Mesendoderm (in vitro differentiated cells): ENCODE data around the gene FAM83E.

ENCODE experiments used
- DNase-seq: peaks from one replicate; pipeline ENCODE4 v3.0.0; 2013
- H2AK5ac ChIP-seq: 2 replicates; pipeline ENCODE4 v1.6.1; 2013; ENCODE audit warnings: low read length, inconsistent platforms
- H2BK120ac ChIP-seq: 2 replicates; pipeline ENCODE4 v1.6.1; 2013; ENCODE audit warnings: low read depth, mild to moderate bottlenecking, low read length, moderate library complexity, mixed read lengths
- H2BK15ac ChIP-seq: replicated peaks from 2 replicates; pipeline ENCODE4 v1.6.1; 2013; ENCODE audit warnings: low read depth, mild to moderate bottlenecking, moderate library complexity
- H2BK5ac ChIP-seq: 2 replicates; pipeline ENCODE4 v1.6.1; 2013; ENCODE audit warnings: low read length, inconsistent platforms
- H3K18ac ChIP-seq: 2 replicates; pipeline ENCODE4 v1.6.1; 2013; ENCODE audit warnings: mild to moderate bottlenecking, low read length, mixed read lengths
- H3K23ac ChIP-seq: one replicate; pipeline ENCODE4 v1.6.1; 2013; ENCODE audit warnings: low read length
- H3K27ac ChIP-seq: 2 replicates; pipeline ENCODE4 v1.5.1; 2013; ENCODE audit warnings: low read depth, mild to moderate bottlenecking, inconsistent platforms, low read length, moderate library complexity
- H3K27me3 ChIP-seq: 2 replicates; pipeline ENCODE4 v1.6.1; 2013; ENCODE audit warnings: low read length, control low read depth, mild to moderate bottlenecking, inconsistent platforms; ENCODE audit not compliant: insufficient read depth, poor library complexity
- H3K36me3 ChIP-seq: 2 replicates; pipeline ENCODE4 v1.6.1; 2013; ENCODE audit warnings: low read length, inconsistent platforms; ENCODE audit not compliant: control insufficient read depth, insufficient read depth
- H3K4ac ChIP-seq: one replicate; pipeline ENCODE4 v1.6.1; 2013; ENCODE audit warnings: low read depth, mild to moderate bottlenecking, low read length, moderate library complexity
- H3K4me1 ChIP-seq: 2 replicates; pipeline ENCODE4 v1.6.1; 2013; ENCODE audit warnings: low read depth, low read length, inconsistent platforms; ENCODE audit not compliant: control insufficient read depth
- H3K4me2 ChIP-seq: 2 replicates; pipeline ENCODE4 v1.6.1; 2013; ENCODE audit warnings: low read length
- H3K4me3 ChIP-seq: 2 replicates; pipeline ENCODE4 v1.5.1; 2013; ENCODE audit warnings: mild to moderate bottlenecking, low read length
- H3K56ac ChIP-seq: one replicate; pipeline ENCODE4 v1.6.1; 2013; ENCODE audit warnings: low read length
- H3K79me1 ChIP-seq: 2 replicates; pipeline ENCODE4 v1.6.1; 2013; ENCODE audit warnings: low read length, inconsistent platforms
- H3K79me2 ChIP-seq: 2 replicates; pipeline ENCODE4 v1.6.1; 2013; ENCODE audit warnings: mild to moderate bottlenecking, low read length; ENCODE audit not compliant: control insufficient read depth, insufficient read depth
- H3K9ac ChIP-seq: 2 replicates; pipeline ENCODE4 v1.6.1; 2013; ENCODE audit warnings: low read length, inconsistent platforms
- H4K5ac ChIP-seq: one replicate; pipeline ENCODE4 v1.6.1; 2013; ENCODE audit warnings: low read length
- H4K8ac ChIP-seq: one replicate; pipeline ENCODE4 v1.6.1; 2013; ENCODE audit warnings: low read depth, mild to moderate bottlenecking, control low read depth, low read length, moderate library complexity
- WGBS: extraction: QIAGEN DNeasy Blood & Tissue Kit; methylation state at CpG from one replicate; pipeline ENCODE4 v1.1.7; 2013; ENCODE audit warnings: low lambda C conversion rate, missing lambda C conversion rate; ENCODE audit not compliant: insufficient coverage; ENCODE audit errors: extremely low coverage; 5-methylcytosine and 5-hydroxymethylcytosine counted together

Gene FAM83E

DNA sequence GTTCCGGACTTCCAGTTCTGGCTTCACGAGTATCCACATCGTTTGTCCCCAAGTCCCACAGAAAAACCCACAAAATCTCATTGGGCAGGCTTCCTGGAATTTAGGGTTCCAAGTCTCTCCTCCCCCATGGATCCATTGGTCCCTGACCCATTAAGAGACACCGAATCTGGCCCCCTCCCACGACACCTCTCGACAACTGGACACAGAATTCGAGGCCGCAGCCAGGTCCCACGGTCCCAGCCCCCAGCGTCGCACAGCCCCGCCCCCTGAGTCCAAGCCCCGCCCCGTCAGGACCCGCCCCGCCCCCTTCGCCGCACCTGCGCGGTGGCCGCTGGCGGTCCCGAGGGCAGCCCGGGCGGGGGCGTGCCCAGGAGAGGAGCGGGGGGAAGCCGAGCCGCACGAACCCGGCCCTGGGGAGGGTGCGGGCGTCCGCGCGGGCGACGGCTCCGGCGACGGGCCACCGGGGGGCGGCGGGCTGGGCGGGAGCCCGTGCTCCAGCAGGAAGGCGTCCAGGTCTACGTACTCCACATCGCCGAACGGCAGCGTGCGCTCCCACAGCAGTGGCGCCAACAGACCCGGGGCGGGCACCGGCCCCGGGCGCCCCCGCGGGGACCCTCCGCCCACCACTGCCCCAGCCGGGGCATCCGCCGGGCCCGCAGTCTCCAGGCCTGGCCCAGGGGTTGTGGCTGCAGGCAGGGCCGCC is 20.5 kb upstream of the FAM83E start:
- Histone ChIP-seq H4K8ac (no peak overlapping the region), H3K4me1 (peaks cover 13% of the 10 kb centered on the region), H3K27me3 (peaks cover 9% of the 10 kb centered on the region), H3K4me3 (no peak overlapping the region), H3K27ac (no peak overlapping the region), H3K79me1 (no peaks in the 10 kb centered on the region), H2BK120ac (no peak overlapping the region), H3K4ac (no peak overlapping the region), H3K9ac (peak overlapping the region; percentile 64), H3K56ac (peak overlapping the region; percentile 79), H3K79me2 (no peaks in the 10 kb centered on the region), H3K23ac (no peak overlapping the region), H2BK15ac (no peak overlapping the region), H3K18ac (peak overlapping the region; percentile 56), H3K36me3 (no peaks in the 10 kb centered on the region), H2BK5ac (no peak overlapping the region), H4K5ac (no peak overlapping the region), H3K4me2 (peak overlapping the region; percentile 67), H2AK5ac (no peak overlapping the region)
- DNase-seq, result no peak
- WGBS, result no CpG with 5 or more reads among the region's 67 CpGs

DNA sequence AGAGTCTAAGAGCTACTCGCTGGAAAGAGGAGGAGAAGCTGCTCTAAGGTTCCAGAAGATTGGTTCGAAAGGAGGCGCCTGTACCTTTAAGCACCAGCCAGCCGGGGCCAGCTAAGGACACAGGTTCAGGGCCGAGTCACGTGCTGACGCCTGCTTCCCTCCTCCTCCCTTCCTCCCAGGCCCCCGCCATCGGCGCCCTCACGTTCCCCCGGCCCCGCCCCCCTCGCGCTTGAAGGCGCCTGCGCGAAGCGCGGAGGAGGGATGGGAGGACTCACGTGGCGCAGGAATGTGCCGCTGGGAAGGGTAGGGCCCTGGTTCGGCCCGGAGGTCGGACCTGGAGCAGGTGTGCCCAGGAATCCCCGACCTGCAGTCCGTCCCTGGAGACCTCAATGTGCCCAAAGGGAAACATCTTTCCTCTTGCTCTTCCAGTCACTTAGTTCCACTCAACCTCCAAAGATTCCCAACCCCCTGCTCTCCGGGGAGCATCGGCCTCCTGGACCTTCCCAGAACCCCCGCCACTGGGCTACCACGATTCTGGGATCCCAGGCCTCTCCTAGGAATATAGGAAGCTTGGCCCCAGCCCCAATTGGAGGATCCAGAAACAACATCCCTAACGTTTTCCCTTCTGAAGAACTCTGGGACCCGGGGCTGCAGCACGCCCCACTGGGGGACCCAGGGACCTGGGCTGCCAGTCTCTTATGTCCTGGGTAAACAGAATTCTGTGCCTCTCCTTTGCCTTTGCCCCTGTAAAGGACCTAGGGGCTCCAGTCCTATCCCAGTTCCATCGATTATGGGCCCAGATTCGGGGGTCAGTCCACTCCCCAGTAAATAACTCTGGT is 19.8 kb upstream of the FAM83E start:
- DNase-seq, result peak; percentile 98
- Histone ChIP-seq H3K4ac (no peak overlapping the region), H3K79me2 (no peaks in the 10 kb centered on the region), H3K79me1 (no peaks in the 10 kb centered on the region), H2BK120ac (peak overlapping the region; percentile 15), H3K18ac (peak overlapping the region; percentile 41), H3K36me3 (no peaks in the 10 kb centered on the region), H3K56ac (peak overlapping the region; percentile 25), H3K4me3 (no peak overlapping the region), H3K9ac (peak overlapping the region; percentile 20), H3K27ac (no peak overlapping the region), H2AK5ac (no peak overlapping the region), H4K8ac (no peak overlapping the region), H3K23ac (no peak overlapping the region), H2BK5ac (no peak overlapping the region), H3K4me2 (peak overlapping the region; percentile 34), H3K27me3 (peaks cover 9% of the 10 kb centered on the region), H2BK15ac (no peak overlapping the region), H3K4me1 (peaks cover 13% of the 10 kb centered on the region), H4K5ac (no peak overlapping the region)
- WGBS, result no CpG with 5 or more reads among the region's 37 CpGs

DNA sequence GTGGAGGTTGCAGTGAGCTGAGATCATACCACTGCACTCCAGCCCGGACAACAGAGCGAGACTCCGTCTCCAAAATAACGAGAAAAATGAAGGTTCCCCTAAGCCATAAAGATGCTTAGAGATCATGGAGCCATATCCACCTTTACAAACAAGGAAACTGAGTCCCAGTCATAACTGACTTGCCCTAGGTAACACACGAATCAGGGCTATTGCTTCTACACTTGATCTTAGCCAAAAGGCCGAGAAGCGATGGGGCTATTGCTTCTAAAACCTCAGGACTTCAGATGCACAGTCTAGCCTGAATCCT is 19.1 kb upstream of the FAM83E start:
- H3K4me1 ChIP-seq, result peaks cover 13% of the 10 kb centered on the region
- no peak overlapping the region for H3K27ac ChIP-seq

DNA sequence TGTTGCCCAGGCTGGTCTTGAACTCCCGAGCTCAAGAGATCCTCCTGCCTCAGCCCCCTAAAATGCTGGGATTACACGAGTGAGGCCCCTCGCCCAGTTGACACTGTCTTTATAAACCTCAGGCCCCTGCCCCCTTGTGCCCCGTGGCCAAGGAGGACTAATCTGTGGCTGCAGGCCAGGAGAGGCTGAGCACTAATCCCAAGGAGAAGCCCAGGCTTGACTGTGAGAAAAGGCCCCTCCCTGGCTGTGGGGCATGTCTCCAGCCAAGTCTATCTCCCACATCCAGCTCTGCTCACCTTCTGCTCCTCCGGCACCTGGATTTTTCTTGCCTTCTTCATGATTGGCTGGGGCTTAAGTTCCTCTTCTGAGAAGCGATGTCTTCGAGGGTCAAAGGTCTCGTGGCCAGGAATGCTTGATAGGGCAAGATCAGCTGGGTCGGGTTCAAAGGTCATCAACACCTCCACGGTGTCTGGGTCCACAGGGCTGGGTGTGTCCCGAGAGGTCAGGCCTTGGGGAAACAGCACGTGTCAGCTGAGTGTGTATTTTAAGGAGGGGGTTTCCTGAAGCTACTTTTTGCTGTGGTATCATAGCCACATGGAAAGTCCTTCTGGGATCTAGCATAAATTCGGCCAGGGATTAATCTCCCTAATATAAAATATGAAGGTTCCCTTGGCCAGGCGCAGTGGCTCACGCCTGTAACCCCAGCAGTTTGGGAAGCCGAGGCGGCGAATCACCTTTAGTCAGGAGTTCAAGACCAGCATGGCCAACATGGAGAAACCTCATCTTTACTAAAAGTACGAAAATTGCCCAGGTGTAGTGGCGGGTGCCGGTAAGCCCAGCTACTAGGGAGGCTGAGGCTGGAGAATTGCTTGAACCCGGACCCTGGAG is 18.5 kb upstream of the FAM83E start:
- Histone ChIP-seq H2BK120ac (no peak overlapping the region), H3K18ac (no peak overlapping the region), H3K4ac (no peak overlapping the region), H3K4me3 (no peak overlapping the region), H3K79me1 (no peaks in the 10 kb centered on the region), H2AK5ac (no peak overlapping the region), H3K27ac (no peak overlapping the region), H3K9ac (no peak overlapping the region), H3K4me1 (peaks cover 10% of the 10 kb centered on the region), H3K4me2 (no peak overlapping the region), H3K56ac (no peak overlapping the region), H4K5ac (no peak overlapping the region), H3K79me2 (no peaks in the 10 kb centered on the region), H3K23ac (no peak overlapping the region), H2BK15ac (no peak overlapping the region), H3K27me3 (peaks cover 9% of the 10 kb centered on the region), H2BK5ac (no peak overlapping the region), H4K8ac (no peak overlapping the region), H3K36me3 (no peaks in the 10 kb centered on the region)
- no CpG with 5 or more reads among the region's 22 CpGs for WGBS
- DNase-seq, result no peak

More for the DNA sequence above, 19.1 kb upstream of the FAM83E start:
- Histone ChIP-seq H3K4ac (no peak overlapping the region), H3K18ac (no peak overlapping the region), H2BK5ac (no peak overlapping the region), H2AK5ac (no peak overlapping the region), H3K23ac (no peak overlapping the region), H3K36me3 (no peaks in the 10 kb centered on the region), H3K4me3 (no peak overlapping the region), H2BK120ac (no peak overlapping the region), H3K79me2 (no peaks in the 10 kb centered on the region), H3K27me3 (peaks cover 9% of the 10 kb centered on the region), H3K4me2 (no peak overlapping the region), H3K56ac (peak overlapping the region; percentile 19), H3K9ac (peak overlapping the region; percentile 20), H3K79me1 (no peaks in the 10 kb centered on the region), H4K5ac (no peak overlapping the region), H4K8ac (no peak overlapping the region), H2BK15ac (no peak overlapping the region)
- no CpG with 5 or more reads among the region's 7 CpGs for WGBS
- DNase-seq, result no peak

DNA sequence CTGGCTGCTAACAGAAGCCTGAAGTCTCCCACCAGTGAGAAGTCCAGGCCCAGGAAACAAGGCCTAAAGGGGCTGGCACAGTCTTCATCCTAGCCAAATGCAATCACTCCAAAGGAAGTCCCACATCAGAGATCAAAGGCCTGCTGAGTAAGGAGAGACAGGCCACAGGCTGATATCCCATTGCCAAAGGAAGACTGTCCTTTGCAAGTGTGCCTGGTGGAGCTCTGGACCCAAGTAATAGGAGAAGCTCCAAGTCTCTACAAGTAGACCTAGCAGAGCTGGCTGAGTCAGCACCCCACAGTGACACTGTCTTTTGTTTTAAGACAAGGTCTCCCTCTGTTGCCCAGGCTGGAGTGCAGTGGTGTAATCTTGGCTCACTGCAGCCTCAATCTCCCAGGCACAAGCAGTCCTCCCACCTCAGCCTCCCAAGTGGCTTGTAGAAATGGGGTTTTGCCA is 17.8 kb upstream of the FAM83E start:
- H3K9ac ChIP-seq, result no peak overlapping the region
- H3K4me3 ChIP-seq, result no peak overlapping the region
- no peak overlapping the region for H3K18ac ChIP-seq
- H4K5ac ChIP-seq, result no peak overlapping the region
- no peak overlapping the region for H3K56ac ChIP-seq
- no peaks in the 10 kb centered on the region for H3K36me3 ChIP-seq
- no peak overlapping the region for H3K4me2 ChIP-seq
- H2AK5ac ChIP-seq, result no peak overlapping the region
- no peak overlapping the region for H3K27ac ChIP-seq
- no peak overlapping the region for H2BK15ac ChIP-seq
- no peak overlapping the region for H2BK5ac ChIP-seq
- peaks cover 9% of the 10 kb centered on the region for H3K4me1 ChIP-seq
- no peak for DNase-seq
- peaks cover 9% of the 10 kb centered on the region for H3K27me3 ChIP-seq
- H3K79me2 ChIP-seq, result no peaks in the 10 kb centered on the region
- no peaks in the 10 kb centered on the region for H3K79me1 ChIP-seq
- no peak overlapping the region for H4K8ac ChIP-seq
- H2BK120ac ChIP-seq, result no peak overlapping the region
- no peak overlapping the region for H3K4ac ChIP-seq
- H3K23ac ChIP-seq, result no peak overlapping the region
